Caki2 (cell line): Measurements from ENCODE around the gene PCDHB16. TPM values are rescaled to one million over a fixed set of nuclear protein-coding genes. Genes with fewer than 3 reads are reported as not detected.
A peak's percentile ranks its signal among the peaks of the same experiment; 100 is the strongest.
"Not testable (repeated sequence)": the region's sequence is repeated elsewhere in the genome, so short reads cannot be mapped to it uniquely, and the experiment has no call there.

Experiments
- DNase-seq: peaks from one replicate; pipeline ENCODE4 v3.0.0-alpha.2; 2015; ENCODE audit warnings: low read depth
- in situ Hi-C: cut with HindIII; loops from 2 replicates; pipeline ENCODE4 v1.10.0; 2016; ENCODE audit warnings: low sequenced_read_pairs, low pct_unique_long_range_greater_than_20kb, mixed read lengths
- total RNA-seq: library from RNA; depleted of rRNA; stranded (reverse); fragments of >200 nt; shearing (Covaris generic); gene quantifications from 2 replicates; pipeline ENCODE4 v1.2.3, GENCODE V29; 2014; ENCODE audit warnings: low replicate concordance

The PCDHB16 gene
- total RNA-seq, 1 experiment from 2014 or later = 4.1 TPM

DNA sequence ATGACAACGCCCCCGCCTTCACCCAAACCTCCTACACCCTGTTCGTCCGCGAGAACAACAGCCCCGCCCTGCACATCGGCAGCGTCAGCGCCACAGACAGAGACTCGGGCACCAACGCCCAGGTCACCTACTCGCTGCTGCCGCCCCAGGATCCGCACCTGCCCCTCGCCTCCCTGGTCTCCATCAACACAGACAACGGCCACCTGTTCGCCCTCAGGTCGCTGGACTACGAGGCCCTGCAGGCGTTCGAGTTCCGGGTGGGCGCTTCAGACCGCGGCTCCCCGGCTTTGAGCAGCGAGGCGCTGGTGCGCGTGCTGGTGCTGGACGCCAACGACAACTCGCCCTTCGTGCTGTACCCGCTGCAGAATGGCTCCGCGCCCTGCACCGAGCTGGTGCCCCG, 2.8 kb upstream of the PCDHB16 start:
- DNase-seq, in situ Hi-C loops: not testable (repeated sequence)

DNA sequence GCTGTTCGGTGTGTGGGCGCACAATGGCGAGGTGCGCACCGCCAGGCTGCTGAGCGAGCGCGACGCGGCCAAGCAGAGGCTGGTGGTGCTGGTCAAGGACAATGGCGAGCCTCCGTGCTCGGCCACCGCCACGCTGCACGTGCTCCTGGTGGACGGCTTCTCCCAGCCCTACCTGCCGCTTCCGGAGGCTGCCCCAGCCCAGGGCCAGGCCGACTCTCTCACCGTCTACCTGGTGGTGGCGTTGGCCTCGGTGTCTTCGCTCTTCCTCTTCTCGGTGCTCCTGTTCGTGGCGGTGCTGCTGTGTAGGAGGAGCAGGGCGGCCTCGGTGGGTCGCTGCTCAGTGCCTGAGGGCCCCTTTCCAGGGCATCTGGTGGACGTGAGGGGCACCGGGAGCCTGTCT, 2.3 kb upstream of the PCDHB16 start:
- DNase-seq, in situ Hi-C loops: not testable (repeated sequence)

DNA sequence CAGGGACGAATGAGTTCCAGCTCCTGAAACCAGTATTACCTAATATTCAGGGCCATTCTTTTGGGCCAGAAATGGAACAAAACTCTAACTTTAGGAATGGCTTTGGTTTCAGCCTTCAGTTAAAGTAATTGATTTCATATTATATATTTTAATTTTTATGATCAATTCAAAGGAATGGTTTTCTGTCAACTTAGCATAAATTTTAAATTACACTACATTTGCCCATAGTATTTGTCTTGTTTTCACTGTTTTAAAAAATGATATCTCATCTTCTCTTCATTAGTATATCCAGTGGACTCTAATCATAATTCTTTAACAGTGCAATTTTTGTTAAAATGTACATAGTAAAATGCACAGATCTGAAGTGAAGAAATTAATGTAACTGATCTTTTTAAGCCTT, 1.9 kb upstream of the PCDHB16 start:
- no peak for DNase-seq
- in situ Hi-C loops = no loop called here

DNA sequence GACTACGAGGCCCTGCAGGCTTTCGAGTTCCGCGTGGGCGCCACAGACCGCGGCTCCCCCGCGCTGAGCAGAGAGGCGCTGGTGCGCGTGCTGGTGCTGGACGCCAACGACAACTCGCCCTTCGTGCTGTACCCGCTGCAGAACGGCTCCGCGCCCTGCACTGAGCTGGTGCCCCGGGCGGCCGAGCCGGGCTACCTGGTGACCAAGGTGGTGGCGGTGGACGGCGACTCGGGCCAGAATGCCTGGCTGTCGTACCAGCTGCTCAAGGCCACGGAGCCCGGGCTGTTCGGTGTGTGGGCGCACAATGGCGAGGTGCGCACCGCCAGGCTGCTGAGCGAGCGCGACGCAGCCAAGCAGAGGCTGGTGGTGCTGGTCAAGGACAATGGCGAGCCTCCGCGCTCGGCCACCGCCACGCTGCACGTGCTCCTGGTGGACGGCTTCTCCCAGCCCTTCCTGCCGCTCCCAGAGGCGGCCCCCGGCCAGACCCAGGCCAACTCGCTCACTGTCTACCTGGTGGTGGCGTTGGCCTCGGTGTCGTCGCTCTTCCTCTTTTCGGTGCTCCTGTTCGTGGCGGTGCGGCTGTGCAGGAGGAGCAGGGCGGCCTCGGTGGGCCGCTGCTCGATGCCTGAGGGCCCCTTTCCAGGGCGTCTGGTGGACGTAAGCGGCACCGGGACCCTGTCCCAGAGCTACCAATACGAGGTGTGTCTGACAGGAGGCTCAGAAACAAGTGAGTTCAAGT, 2.1 kb downstream of the PCDHB16 start:
- in situ Hi-C loops, DNase-seq: not testable (repeated sequence)

DNA sequence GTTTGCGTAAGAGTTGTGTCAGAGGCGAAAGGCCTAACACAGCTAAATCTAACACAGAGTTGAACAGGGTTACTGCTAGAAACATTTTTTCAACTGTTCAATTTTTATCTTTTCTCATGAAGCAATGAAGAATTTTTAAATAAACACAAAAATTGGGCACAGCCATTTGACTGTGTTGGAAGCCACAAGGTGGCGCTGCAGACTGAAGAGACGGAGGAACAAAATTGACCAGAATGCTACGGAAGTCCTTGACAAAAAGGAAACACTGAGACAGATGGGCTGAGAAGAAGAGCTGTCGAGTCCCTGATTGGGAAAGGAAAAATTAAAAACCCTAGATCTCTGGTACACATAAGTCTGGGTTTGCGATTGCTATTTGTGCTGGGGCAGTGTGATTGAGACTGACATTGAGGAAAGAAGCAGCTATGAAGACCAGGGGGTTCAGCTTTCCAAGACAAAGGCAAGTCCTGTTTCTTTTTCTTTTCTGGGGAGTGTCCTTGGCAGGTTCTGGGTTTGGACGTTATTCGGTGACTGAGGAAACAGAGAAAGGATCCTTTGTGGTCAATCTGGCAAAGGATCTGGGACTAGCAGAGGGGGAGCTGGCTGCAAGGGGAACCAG, 4.8 kb downstream of the PCDHB16 start, which contains the start of gene PCDHB9:
Gene PCDHB9 (plus strand): TSS at position 265 of the 616 bp plus-strand sequence. CDS start 158 bp downstream, at position 423.
- peak; percentile 5 for DNase-seq
- in situ Hi-C loops = no loop called here

DNA sequence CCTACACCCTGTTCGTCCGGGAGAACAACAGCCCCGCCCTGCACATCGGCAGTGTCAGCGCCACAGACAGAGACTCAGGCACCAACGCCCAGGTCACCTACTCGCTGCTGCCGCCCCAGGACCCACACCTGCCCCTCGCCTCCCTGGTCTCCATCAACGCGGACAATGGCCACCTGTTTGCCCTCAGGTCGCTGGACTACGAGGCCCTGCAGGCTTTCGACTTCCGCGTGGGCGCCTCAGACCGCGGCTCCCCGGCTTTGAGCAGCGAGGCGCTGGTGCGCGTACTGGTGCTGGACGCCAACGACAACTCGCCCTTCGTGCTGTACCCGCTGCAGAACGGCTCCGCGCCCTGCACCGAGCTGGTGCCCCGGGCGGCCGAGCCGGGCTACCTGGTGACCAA, 6.5 kb downstream of the PCDHB16 start:
- DNase-seq, in situ Hi-C loops: not testable (repeated sequence)

DNA sequence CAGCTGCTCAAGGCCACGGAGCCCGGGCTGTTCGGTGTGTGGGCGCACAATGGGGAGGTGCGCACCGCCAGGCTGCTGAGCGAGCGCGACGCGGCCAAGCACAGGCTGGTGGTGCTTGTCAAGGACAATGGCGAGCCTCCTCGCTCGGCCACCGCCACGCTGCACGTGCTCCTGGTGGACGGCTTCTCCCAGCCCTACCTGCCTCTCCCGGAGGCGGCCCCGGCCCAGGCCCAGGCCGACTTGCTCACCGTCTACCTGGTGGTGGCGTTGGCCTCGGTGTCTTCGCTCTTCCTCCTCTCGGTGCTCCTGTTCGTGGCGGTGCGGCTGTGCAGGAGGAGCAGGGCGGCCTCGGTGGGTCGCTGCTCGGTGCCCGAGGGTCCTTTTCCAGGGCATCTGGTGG, 6.9 kb downstream of the PCDHB16 start:
- DNase-seq, in situ Hi-C loops: not testable (repeated sequence)

DNA sequence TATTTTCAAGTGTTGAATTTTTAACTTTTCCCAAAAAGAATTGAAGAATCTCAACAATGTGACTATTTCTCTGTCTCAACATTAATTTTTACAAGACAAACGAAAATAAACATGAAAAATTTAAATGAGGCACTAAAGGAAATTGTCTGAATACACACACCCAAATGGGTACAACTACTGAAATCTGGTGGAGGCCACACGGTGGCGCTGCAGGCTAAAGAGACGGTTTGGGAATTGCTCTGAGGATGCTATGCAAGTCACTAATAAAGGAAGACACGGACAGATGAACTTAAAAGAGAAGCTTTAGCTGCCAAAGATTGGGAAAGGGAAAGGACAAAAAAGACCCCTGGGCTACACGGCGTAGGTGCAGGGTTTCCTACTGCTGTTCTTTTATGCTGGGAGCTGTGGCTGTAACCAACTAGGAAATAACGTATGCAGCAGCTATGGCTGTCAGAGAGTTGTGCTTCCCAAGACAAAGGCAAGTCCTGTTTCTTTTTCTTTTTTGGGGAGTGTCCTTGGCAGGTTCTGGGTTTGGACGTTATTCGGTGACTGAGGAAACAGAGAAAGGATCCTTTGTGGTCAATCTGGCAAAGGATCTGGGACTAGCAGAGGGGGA, 10.0 kb downstream of the PCDHB16 start, which contains the start of gene PCDHB10:
Gene PCDHB10 (plus strand): TSS at position 244 of the 616 bp plus-strand sequence. CDS start 200 bp downstream, at position 444.
- in situ Hi-C loops = no loop called here
- DNase-seq = peak; percentile 53

DNA sequence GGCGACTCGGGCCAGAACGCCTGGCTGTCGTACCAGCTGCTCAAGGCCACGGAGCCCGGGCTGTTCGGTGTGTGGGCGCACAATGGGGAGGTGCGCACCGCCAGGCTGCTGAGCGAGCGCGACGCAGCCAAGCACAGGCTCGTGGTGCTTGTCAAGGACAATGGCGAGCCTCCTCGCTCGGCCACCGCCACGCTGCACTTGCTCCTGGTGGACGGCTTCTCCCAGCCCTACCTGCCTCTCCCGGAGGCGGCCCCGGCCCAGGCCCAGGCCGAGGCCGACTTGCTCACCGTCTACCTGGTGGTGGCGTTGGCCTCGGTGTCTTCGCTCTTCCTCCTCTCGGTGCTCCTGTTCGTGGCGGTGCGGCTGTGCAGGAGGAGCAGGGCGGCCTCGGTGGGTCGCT, 12.1 kb downstream of the PCDHB16 start:
- in situ Hi-C loops, DNase-seq: not testable (repeated sequence)

DNA sequence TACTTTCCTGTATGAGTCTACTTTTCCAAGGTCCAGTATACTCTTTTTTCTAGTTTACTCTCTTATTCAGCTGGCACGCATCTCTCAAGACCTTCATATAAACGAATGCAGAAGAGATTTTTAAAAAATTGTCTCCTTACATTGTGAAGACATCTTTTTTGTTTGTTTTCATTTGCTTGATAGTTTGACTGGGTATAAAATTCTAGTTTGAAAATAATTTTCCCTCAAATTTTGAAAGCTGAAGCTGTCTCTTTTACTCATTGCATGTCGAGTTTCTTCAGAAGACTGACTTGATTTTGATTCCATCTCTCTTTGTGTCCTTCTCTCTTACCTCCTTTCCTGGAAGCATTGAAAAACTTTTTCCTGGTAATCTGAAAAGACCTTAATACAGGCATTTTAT, 14.2 kb downstream of the PCDHB16 start:
- DNase-seq = no peak
- in situ Hi-C loops = no loop called here

DNA sequence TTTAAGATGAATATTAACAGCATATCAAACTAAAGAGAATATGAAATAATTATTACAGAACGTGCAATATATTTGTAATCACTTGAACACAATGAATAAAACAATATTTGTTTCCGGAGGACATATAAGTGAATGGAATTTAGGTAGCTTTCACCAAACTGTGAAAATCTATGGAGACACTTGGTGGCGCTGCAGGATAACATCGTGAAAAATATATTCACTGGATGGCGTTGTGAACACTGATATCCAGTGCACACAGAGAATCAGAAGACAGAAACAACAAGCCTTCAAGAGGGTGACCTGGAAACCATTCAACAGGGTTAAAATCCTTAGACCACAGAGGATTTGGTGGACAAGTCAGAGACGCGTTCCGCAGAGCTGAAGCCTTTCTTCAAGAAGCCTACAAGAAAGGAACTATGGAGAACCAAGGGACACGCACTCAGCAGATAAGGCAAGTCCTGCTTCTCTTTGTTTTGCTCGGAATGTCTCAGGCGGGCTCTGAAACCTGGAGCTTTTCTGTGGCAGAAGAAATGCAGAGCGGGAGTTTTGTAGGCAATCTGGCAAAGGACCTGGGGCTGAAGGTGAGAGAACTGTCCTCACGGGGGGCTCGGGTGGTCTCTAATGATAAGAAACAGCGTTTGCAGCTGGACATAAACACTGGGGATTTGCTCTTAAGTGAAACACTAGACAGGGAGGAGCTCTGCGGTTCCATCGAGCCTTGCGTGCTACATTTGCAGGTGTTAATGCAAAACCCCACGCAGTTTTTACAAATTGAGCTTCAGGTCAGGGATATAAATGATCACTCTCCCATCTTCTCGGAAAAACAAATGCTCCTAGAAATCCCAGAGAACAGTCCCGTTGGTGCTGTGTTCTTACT, 17.4 kb downstream of the PCDHB16 start, which contains the start of gene PCDHB11:
Gene PCDHB11 (plus strand): TSS at position 269 of the 877 bp plus-strand sequence. CDS start 148 bp downstream, at position 417.
- in situ Hi-C loops = no loop called here

DNA sequence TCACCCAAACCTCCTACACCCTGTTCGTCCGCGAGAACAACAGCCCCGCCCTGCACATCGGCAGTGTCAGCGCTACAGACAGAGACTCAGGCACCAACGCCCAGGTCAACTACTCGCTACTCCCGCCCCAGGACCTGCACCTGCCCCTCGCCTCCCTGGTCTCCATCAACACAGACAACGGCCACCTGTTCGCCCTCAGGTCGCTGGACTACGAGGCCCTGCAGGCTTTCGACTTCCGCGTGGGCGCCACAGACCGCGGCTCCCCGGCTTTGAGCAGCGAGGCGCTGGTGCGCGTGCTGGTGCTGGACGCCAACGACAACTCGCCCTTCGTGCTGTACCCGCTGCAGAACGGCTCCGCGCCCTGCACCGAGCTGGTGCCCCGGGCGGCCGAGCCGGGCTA, 18.9 kb downstream of the PCDHB16 start:
- in situ Hi-C loops, DNase-seq: not testable (repeated sequence)

More for the DNA sequence above, 17.4 kb downstream of the PCDHB16 start, which contains the start of gene PCDHB11:
- peak; percentile 14 for DNase-seq

DNA sequence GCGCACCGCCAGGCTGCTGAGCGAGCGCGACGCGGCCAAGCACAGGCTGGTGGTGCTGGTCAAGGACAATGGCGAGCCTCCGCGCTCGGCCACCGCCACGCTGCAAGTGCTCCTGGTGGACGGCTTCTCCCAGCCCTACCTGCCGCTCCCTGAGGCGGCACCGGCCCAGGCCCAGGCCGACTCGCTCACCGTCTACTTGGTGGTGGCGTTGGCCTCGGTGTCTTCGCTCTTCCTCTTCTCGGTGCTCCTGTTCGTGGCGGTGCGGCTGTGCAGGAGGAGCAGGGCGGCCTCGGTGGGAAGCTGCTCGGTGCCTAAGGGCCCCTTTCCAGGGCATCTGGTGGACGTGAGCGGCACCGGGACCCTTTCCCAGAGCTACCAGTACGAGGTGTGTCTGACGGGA, 19.5 kb downstream of the PCDHB16 start:
- DNase-seq, in situ Hi-C loops: not testable (repeated sequence)

DNA sequence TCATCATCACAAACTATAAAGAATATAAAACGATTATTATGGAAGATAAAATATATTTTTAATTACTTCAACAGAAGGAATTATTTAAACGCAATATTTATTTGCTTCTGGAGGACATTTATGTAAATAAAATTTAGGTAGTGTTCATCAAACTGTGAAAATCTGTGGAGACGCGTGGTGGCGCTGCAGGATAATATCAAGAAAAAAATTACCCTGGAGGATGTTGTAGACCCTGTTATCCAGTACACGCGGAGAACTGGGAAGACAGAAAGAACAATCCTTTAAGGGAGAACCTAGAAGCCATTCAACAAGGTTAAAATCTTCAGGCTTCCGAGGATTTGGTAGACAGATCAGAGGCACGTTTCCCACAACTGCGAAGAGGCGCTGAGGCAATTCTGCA, 26.3 kb downstream of the PCDHB16 start, which contains the start of gene PCDHB12:
Gene PCDHB12 (plus strand): TSS at position 242 of the 400 bp plus-strand sequence. CDS start 189 bp downstream, outside the sequence.
- peak; percentile 10 for DNase-seq

DNA sequence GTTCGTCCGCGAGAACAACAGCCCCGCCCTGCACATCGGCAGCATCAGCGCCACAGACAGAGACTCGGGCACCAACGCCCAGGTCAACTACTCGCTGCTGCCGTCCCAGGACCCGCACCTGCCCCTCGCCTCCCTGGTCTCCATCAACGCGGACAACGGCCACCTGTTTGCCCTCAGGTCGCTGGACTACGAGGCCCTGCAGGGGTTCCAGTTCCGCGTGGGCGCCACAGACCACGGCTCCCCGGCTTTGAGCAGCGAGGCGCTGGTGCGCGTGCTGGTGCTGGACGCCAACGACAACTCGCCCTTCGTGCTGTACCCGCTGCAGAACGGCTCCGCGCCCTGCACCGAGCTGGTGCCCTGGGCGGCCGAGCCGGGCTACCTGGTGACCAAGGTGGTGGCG, 28.1 kb downstream of the PCDHB16 start:
- in situ Hi-C loops, DNase-seq: not testable (repeated sequence)

More for the DNA sequence above, 26.3 kb downstream of the PCDHB16 start, which contains the start of gene PCDHB12:
- in situ Hi-C loops = no loop called here

DNA sequence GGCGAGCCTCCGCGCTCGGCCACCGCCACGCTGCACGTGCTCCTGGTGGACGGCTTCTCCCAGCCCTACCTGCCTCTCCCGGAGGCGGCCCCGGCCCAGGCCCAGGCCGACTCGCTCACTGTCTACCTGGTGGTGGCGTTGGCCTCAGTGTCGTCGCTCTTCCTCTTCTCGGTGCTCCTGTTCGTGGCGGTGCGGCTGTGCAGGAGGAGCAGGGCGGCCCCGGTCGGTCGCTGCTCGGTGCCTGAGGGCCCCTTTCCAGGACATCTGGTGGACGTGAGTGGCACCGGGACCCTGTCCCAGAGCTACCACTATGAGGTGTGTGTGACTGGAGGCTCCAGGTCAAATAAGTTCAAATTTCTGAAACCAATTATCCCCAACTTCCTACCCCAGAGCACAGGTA, 28.7 kb downstream of the PCDHB16 start:
- in situ Hi-C loops, DNase-seq: not testable (repeated sequence)

DNA sequence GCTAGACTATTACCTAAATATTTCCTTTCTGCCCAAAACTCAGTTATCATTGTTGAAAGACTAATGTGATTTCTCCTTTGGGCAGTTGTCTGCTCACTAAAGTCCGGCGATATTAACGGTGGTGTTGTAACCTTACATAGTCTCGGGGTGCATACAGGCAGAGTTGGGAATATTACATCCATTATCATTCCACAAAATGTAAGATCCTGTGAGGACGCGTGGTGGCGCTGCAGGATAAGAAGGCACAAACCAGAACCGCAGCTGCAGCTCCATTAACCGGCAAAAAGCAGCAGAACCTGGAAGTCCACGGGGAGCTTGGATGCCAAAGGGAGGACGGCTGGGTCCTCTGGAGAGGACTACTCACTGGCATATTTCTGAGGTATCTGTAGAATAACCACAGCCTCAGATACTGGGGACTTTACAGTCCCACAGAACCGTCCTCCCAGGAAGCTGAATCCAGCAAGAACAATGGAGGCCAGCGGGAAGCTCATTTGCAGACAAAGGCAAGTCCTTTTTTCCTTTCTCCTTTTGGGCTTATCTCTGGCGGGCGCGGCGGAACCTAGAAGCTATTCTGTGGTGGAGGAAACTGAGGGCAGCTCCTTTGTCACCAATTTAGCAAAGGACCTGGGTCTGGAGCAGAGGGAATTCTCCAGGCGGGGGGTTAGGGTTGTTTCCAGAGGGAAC, 31.6 kb downstream of the PCDHB16 start, which contains the start of gene PCDHB13:
Gene PCDHB13 (plus strand): TSS at position 264 of the 684 bp plus-strand sequence. CDS start 205 bp downstream, at position 469.
- peak; percentile 6 for DNase-seq

More for the DNA sequence above, 31.6 kb downstream of the PCDHB16 start, which contains the start of gene PCDHB13:
- in situ Hi-C loops = not testable (repeated sequence)
